ENCODE results near the gene ZNF232.

DNA sequence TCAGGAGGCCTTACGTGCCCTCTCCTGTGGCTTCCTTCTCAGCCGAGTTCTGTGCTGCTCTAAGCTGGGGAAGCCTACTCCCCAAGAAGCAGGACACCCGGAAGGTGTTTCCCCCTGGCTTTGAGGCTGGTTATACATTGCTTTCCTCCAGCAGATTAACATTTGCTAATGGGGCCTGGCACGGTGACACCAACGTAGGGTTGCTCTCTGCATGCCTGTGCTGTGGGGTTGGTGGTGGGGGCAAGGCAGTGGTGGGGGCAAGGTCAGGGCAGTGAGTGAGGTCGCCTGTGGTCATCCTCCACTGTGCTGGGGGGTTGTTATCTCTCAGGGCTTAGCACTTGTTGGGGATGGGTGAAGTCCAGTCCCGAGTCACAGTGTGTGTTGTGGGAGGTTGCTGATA is 8.4 kb upstream of the ZNF232 start:
- TF ChIP-seq, protein P1, sequence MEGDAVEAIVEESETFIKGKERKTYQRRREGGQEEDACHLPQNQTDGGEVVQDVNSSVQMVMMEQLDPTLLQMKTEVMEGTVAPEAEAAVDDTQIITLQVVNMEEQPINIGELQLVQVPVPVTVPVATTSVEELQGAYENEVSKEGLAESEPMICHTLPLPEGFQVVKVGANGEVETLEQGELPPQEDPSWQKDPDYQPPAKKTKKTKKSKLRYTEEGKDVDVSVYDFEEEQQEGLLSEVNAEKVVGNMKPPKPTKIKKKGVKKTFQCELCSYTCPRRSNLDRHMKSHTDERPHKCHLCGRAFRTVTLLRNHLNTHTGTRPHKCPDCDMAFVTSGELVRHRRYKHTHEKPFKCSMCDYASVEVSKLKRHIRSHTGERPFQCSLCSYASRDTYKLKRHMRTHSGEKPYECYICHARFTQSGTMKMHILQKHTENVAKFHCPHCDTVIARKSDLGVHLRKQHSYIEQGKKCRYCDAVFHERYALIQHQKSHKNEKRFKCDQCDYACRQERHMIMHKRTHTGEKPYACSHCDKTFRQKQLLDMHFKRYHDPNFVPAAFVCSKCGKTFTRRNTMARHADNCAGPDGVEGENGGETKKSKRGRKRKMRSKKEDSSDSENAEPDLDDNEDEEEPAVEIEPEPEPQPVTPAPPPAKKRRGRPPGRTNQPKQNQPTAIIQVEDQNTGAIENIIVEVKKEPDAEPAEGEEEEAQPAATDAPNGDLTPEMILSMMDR (IDR thresholded peaks at IDR 0.05) = no peak
- no peak for TF ChIP-seq POLR2A (IDR thresholded peaks at IDR 0.05)
- TF ChIP-seq POLR2AphosphoS5 (IDR thresholded peaks at IDR 0.05; ENCODE audit: insufficient read depth in 1 of 2, low read depth in 1 of 2) = no peak
